Measurements from ENCODE around the gene UPK3B.
"Not testable (repeated sequence)": the region's sequence is repeated elsewhere in the genome, so short reads cannot be mapped to it uniquely, and the experiment has no call there.

UPK3B gene

DNA sequence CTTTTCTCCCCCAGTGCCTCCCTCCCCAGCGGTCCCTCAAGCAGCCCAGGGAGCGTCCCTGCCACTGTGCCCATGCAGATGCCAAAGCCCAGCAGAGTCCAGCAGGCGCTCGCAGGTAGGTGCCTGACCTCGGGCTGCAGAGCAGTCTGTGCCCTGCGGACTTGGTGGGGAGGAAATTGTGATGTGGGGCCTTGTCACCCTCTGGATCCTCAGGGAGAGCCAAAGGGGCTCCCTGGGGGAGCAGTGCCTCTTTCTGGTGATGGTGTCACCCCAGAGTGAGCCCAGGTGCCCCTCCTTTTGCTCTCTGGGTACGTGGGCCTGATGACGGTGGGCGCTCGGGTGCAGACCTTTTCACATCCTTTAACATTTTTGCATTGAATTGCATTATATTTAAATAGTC is 18.2 kb upstream of the UPK3B start:
- FAIRE-seq = not testable (repeated sequence)

DNA sequence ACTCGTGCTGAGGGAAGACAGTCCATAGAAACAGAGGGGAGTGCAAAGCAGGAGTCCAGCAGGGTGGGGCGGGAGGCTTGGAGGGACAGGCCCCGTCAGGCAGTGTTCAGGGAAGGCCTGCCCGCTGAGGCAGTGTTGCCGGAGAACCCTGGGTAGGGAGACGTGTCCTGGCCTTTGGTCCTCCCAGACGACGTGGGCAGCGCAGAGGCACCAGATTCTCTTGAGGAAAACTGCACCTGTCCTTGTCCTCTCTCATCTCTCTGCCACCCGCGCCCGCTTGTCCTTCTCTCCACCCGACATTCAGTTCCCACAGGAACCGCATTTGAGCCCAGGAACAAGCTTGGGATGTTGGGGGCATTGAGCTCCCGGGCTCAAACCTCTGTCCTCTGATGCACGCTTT is 14.6 kb upstream of the UPK3B start:
- FAIRE-seq = not testable (repeated sequence)

DNA sequence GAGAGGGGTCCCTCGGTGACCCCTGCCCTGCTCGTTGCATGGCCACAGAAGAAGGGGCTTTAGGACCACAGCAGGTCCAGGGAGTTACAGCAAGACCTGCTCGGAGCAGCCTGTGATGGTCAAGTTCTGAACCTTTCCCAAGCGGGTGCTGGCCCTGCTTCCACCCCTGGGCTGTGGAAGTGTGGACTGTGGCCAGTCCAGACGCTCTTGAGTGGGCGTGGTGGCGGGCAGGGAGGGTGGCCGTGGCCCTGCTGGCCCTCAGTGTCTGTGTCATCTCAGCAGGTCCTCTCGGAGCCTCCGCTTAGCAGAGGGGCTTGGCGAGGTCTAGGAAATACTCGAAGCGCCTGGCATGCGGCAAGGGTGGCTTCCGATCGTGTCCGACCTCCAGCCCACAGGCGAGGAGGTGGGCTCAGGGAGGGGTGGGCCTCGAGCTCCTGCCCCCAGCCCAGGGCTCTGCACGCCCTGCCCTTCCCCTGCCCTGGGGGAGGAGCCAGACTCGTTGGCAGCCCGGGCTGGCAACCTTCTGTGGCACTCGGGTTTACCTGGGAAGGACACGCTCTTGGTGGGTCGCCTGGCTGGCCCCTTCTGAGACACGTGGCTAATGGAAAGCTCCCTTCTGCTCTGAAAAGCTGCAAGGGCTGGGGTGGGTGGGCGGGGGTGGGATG is 12.3 kb upstream of the UPK3B start:
- not testable (repeated sequence) for FAIRE-seq

DNA sequence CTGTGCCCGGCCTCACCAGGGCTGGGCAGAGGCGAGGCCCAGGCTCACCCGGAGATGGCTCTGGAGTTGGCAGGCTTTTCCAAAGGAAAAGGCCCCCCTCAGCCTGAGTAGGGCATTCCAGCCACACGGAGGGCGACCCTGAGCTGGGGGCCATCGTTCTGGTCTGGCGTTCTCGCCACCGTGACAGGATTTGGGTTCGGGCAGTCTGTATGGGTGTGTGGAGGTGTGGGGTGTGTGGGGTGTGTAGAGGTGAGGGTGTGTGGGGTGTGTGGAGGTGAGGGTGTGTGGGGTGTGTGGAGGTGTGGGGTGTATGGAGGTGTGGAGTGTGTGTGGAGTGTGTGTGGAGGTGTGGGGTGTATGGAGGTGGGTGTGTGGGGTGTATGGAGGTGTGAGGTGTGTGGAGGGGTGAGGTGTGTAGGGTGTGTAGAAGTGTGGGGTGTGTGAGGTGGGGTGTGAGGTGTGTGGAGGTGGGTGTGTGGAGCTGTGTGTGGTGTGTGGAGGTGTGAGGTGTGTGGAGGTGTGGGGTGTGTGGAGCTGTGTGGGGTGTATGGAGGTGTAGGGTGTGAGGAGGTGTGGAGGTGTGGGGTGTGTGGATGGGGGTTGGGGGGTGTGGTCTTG is 11.7 kb upstream of the UPK3B start:
- not testable (repeated sequence) for FAIRE-seq

DNA sequence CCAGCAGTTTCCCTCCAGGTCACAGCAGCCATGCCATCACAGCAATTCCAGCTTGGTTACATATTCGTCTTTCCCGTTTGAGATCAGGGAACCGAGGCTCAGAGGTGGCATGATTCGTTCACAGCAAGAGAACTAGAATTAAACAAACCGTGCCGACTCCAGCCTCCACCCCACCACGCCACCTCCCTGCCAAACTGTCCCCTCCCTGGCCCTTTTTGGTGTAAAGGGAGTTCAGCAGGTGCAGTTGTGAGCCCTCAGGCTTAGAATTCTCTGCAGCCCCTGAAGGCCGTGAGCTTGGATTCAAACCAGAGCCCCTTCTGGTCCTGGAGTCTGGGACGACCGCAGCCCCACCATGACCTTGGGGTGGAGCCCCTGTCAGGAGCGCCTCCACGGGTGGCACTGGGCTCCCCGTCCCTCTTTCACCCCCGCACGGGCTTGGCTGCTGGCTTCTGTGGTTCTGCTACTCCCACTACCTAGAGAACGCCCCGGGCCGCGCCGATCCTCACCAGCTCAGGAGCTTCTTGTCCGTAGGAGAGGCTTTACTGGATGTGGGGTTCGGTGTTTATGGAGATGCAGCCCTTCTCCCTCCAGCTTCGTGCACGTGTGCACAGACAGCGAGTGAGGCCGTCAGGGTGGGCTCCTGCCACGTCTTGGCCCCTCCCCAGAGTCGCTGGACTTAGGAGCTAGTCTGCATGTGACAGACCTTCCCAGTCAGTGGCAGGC is 11.0 kb upstream of the UPK3B start:
- not testable (repeated sequence) for FAIRE-seq

DNA sequence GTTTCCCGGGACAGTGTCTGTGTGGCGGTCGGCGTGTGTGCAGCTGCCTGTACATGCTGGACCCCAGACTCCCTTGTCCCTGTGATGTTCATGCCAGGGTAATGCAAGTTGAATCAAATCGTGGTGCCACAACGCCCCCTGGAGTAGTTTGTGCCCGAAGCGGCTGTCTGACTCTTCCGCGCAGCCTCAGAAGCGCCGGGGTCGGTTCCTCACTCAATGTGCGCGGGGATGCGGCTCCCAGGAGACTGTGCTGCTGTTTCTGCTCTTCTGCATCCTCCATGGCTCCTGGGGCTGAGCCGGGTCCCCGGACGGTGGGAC is 10.5 kb upstream of the UPK3B start:
- not testable (repeated sequence) for FAIRE-seq

DNA sequence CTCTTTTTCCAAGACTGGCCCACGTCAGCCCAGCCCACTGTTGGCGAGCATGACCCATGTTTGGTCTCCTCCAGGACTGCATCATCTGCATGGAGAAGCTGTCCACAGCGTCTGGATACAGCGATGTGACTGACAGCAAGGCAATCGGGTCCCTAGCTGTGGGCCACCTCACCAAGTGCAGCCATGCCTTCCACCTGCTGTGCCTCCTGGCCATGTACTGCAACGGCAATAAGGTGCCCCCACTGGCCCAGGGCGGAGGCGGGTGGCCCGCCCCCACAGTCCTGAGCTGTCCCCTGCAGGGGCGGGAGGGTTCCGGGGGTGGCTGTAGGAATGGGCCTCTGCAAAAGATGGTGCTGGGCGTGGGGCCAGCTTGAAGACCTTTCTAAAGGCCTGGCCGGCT is 8.1 kb upstream of the UPK3B start:
- FAIRE-seq = not testable (repeated sequence)

DNA sequence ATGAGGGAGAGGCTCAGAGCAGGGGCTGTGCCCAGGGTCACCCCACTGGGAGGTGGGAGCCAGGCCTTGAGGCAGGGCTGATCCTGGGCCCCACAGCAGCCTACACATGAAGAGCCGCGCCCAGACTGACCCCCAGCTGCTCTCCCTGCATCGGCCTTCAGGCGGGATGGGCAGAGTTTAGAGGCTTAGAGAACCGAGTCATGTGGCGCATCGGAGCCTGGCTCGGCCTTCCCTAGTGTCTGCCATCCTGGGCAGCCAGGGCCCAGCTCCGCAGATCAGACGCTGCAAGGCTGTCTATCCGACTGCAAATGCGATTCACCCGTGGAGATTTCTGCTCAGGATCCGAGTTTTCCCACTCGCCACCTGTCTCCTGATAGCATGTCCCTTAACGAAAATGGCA is 7.5 kb upstream of the UPK3B start:
- FAIRE-seq = not testable (repeated sequence)

DNA sequence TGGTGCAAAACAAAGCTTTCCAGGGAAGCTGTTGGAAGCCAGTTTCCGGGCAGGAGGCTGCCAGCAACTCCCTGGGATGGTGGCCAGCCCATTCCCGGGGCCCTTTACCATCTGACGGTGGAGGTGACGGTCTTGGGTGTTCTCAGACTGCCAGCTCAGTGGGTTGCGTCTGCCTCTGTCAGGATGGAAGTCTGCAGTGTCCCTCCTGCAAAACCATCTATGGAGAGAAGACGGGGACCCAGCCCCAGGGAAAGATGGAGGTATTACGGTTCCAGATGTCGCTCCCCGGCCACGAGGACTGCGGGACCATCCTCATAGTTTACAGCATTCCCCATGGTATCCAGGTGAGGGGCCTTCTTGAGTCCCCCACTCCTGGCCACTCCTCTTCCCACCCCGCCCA is 7.1 kb upstream of the UPK3B start:
- FAIRE-seq = not testable (repeated sequence)

DNA sequence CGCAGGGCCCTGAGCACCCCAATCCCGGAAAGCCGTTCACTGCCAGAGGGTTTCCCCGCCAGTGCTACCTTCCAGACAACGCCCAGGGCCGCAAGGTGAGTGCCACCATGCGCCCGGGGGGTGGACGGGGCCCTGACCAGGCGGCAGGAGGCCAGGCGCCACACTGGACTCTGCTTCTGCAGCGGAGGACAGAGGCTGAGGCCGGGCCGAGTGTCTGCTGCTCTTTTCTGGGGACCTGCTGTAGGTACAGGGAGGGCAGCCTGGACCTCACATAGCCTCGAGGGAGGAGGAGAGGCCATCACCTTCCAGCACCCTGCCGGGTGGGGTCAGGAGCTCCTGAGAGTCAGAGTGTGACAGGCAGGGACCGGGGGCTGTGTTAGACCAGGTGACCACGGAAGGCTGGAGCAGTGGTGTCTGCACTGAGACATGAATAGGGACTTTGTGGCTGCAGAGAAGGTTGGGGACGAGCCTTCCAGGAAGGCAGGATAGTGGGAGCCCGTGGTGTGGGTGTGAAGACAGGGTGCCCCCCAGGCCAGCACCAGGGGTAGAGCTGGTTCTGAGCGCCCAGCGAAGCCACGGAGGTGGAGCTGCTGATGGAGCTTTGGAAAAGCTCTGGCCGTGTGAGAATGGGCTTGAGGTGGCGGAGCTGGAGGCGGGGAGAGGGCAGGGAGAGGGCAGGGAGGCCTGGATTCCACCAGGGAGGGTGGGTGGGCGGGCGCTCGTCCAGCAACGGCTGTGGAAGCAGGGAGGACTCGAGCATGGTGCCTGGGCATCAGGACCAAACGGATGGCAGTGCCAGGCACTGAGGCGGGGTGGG is 5.8 kb upstream of the UPK3B start:
- not testable (repeated sequence) for FAIRE-seq

DNA sequence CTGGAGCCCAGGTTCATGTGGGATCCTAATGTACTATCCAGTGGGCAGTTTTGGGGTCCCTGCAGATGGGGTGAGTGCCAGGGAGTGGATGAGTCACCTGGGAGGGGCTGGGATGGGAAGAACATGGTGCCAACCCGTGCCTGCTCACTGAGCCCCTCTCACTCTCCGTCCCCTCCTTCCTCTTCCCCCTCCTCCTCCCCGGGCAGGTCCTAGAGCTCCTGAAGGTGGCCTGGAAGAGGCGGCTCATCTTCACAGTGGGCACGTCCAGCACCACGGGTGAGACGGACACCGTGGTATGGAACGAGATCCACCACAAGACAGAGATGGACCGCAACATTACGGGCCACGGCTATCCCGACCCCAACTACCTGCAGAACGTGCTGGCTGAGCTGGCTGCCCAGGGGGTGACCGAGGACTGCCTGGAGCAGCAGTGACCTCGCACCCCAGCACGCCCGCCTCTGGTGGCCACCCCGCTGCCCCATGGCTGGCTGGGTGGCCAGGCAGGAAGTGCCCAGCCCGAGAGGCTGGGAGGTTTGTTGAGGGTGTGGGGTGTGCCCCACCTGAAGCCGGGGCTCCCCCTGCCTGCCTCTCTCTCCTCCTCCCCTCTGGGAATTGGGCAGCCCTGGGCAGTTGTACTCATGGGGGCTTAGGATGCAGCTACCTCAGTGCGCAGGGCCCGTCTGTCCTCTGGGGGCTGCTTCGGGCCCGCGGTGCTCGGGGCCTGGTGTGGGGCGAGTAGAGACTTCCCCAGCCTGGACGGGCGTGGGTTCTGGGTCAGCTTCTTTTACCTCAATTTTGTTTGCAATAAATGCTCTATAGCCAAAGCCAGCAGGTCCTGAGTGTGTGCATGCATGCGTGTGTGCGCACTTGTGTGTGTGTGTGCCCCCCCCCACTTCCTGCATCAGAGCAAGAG is 4.9 kb upstream of the UPK3B start:
- no peak for FAIRE-seq

DNA sequence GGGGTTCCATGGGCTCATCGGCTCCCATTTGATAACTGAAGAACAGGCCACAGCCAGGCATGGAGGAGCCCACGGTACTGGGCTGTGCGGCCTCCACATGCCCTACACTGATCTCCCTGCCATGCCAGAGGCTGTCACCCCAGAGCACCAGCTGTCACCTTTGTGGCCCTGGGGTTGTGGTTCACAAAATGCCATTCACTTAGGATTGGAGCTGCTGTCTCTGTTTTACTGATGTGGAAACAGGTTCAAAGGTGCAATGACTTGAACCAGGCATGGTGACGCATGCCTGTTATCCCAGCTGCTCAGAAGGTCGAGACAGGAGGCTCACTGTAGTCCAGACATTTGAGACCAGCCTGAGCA is 4.3 kb upstream of the UPK3B start:
- FAIRE-seq = no peak

DNA sequence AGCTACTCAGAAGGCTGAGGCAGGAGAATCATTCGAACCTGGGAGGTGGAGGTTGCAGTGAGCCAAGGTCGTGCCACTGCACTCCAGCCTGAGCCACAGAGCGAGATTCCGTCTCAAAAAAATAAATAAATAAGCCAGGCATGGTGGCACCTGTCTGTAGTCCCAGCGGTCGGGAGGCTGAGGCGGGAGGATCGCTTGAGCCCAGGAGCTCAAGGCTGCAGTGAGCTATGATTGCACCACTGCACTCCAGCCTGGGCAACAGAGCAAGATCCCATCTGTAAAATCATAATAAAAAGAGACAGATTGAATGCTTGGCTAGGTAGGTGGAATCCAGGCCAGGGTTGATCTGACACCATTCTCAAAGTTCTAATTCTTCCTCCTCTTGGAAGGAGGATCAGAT is 3.7 kb upstream of the UPK3B start:
- FAIRE-seq = not testable (repeated sequence)

DNA sequence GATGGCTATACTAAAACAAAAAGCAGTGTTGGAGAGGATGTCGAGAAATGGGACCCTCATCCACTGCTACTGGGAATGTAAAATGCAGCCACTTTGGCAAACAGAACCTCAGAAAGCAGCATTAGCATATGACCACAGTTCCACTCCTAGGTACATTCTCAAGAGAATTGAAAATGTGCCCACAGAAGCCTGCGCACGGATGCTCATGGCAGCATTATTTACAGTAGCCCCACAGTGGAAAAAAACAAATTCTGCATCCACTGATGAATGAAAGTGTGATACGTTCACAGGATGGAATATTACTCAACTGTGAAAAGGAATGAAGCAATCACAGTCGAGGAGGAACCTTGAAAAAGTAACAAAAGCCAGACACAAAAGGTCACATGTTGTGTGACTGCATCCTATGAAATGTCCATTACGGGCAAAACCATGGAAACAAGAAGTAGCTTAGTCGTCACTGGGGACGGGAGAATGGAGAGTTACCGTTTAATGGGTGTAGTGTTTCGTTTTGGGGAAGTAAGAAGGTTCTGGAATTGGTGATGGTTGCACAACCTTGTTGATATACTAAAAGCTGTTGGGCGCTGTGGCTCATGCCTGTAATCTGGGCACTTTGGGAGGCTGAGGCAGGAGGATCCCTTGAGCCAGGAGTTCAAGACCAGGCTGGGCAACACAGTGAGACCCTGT is 2.5 kb upstream of the UPK3B start:
- FAIRE-seq = no peak

DNA sequence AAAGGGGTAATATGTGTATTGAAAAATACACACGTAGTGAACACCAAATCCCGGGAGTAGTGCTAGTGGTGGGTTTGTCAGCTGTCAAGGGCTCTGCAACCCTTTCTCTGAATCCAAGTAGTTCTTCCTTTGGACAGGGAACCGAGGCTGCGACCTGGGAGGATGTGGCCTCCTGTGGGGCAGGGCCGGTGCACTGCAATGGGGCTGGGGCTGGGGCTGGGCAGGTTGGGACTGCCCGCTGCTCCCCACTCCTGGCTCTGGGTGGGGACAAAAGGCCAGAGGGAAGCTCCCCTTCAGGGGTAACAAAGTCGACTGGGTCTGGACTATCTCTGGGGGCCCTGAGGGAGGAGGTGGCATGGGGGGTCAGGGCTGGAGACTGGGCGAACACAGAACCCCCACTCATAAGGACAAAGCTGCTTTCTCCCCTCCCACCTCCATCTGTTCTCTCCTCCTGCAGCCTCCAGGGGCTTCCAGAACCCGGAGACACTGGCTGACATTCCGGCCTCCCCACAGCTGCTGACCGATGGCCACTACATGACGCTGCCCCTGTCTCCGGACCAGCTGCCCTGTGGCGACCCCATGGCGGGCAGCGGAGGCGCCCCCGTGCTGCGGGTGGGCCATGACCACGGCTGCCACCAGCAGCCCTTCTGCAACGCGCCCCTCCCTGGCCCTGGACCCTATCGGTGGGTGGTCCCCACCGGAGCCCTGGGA is 1.0 kb downstream of the UPK3B start:
- FAIRE-seq = not testable (repeated sequence)

DNA sequence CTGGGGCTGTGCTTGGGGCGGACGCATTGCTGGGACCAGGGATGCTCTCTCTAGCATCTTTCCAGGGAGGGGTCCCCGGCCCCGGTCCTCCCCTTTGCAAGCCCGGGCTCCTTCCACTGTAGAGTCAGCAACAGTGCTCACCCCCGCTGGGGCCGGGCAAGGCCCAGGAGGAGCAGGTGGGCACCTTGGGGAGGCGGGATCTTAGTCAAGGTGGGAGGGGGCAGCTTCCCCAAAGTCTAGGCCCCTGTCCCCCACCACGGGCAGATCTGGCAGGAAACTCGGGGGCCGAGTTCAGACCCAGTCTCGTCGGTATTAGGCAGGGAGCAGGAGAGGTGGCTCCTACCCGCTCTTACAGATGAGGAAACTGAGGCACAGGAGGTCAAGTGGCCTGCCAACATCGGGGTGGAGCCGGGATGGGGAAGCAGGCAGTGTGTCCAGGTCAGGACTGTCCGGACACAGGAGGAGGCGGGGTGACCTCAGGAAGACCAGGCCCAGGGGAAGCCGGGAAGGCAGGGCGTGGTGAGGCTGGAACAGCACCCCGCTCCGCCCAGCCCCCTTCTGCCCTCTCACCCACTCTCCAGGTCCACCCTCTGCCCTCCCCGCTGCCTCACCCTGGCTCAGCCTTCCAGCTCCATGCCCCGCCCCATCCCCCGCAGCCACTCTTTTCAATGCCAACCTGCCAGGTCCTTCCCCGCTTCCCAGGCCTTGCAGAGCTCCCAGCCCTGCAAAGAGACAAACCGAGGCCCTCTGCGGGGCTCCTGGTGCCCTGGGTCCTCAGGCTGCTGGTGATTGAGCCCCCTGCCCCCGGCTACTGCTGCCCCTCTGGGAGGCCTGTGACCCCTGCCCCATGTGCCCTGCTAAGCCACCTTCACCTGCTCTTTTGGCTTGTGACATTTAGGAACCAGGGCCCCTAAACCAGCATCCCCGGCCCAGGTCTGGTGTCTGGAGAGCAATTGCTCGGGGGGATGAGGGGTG is 1.8 kb downstream of the UPK3B start:
- FAIRE-seq = not testable (repeated sequence)

DNA sequence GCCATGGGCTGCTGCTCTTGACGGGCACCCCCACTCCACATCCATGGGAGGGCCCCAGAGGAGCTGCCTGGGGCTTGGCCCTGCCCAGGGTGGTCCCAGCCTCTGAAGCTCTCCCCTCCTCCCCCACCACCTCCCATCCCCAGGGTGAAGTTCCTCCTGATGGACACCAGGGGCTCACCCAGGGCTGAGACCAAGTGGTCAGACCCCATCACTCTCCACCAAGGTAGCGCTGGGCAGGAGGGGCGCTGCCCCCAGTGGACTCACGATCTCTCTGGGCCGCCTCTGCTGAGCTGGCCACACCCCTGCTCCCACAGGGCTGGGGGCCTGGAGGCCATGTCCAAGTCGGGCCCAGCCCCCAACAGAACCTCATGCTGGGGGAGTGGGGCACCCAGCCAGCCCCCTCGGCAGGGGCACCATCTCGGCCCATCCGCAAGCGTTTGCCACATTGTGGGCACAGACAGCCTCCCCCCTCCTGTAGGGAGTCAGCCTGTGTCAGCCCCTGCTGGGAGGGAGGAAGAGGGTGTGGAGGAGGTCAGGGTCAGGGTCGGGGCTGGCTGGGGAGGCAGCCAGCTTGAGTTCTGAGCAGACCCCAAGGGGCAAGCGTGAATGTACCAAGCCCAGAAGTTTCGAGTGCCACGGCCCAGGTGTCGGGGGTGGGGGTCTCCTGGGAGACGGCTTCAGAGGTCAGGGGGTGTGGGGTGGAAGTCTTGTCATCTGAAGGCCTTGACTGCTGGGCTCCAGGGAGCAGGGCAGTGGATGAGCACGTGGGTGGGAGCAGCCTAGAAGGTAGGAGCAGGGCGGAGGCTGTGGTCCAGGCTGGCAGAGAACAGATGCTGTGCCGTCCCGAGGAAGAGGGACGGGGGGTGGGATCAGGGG is 2.8 kb downstream of the UPK3B start:
- FAIRE-seq = no peak

Measured in islet of Langerhans (tissue), 1 donor.